ENCODE results near the gene CTNNA3.
"Not testable (repeated sequence)": the region's sequence is repeated elsewhere in the genome, so short reads cannot be mapped to it uniquely, and the experiment has no call there.

Gene CTNNA3

GRCh38 chr10:67602268-67602950 is 93.6 kb downstream of the CTNNA3 start:
- no peak for DNase-seq (ENCODE audit: low read depth, low spot score)

DNA sequence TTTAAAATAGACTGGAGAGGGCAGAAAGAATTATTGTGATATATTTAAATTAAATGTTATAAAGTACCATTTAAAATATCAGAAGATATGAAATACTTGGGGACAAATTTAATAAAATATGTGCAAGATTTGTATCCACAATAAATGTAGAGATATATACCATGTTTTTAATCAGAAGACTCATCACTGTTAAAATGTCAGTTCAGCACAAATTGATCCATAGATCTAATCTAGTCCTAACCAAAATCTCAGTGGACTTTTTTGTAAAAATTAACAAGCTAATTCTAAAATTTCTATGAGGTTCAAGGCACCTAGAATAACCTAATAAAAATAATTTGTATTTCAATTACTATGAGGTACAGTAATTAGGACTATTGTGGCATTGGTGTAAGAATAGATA is 96.4 kb downstream of the CTNNA3 start:
- no peak for DNase-seq (ENCODE audit: low read depth, low spot score)

DNA sequence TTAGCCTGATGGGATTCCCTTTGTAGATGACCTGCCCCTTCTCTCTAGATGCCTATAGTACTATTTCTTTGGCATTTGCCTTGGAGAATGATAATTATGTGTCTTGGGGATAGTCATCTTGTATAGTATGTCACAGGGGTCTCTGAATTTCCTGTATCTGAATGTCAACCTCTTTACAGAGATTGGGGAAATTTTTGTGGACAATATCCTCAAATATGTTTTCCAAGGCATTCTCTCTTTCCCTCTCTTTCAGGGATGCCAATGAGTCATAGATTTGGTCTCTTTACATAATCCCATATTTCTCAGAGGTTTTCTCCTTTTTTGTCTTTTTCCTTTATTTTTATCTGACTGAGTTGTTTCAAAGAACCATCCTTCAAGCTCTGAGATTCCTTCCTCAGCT is 99.4 kb downstream of the CTNNA3 start:
- no peak for DNase-seq (ENCODE audit: low read depth, low spot score)

DNA sequence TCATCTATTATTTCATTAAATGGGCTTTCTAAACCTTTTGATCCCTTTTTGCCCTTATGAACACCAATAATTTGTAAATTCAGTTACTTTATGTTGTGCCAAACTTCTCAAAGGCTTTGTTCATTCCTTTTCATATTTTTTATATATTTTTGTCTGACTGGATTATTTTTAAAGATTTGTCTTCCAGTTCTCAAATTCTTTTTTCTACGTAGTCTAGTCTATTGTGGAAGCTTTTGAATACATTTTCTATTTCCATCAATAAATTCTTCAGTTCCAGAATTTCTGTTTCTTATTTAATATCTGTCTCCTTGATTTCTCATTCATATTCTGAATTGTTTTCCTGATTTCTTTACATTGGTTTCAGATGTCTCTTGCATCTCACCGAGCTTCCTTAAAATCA is 108.2 kb downstream of the CTNNA3 start:
- DNase-seq (ENCODE audit: low read depth, low spot score) = no peak

GRCh38 chr10:67575532-67575931 is 120.5 kb downstream of the CTNNA3 start:
- no peak for DNase-seq (ENCODE audit: low read depth, low spot score)

DNA sequence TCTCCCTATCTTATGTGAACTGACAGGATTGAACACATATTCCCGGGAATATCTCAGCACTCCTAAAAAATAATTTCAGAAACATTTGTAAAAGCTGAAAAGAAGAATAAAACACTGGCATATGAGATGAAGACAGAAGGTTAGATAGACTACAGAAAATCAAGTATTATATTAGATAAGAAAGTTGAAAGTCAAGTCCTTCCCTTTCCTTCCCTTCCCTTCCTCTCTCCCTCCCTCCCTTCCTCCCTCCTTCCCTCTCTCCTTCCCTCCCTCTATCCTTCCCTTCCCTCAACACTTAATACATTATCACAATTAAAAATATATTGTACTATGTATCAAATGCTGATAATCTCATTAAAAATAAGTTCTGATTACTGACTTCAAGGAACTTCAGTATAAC is 122.5 kb downstream of the CTNNA3 start:
- no peak for DNase-seq (ENCODE audit: low read depth, low spot score)

- no peak for DNase-seq (ENCODE audit: low read depth, low spot score)
Measured at GRCh38 chr10:67571503-67571902, 124.5 kb downstream of the CTNNA3 start.

GRCh38 chr10:67558311-67558710 is 137.7 kb downstream of the CTNNA3 start:
- DNase-seq (ENCODE audit: low read depth, low spot score) = not testable (repeated sequence)

DNA sequence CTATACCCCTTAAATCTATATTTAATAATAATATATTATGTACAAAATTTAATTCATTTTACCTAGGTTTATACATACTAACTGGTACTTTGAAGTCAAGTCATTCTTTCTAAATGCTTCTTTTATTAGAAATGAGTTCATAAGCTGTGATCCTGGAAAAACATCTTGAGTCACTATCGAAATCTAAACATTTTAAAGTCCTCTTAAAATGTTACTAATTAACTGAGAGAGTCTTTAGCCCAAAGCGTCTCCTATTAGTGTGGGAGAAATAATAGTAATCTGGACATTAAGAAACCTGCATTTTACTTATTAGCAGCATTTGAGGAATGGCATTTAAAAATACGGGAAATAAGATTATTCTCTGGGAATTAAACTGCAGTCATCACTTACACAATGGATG is 142.7 kb downstream of the CTNNA3 start:
- no peak for DNase-seq (ENCODE audit: low read depth, low spot score)

DNA sequence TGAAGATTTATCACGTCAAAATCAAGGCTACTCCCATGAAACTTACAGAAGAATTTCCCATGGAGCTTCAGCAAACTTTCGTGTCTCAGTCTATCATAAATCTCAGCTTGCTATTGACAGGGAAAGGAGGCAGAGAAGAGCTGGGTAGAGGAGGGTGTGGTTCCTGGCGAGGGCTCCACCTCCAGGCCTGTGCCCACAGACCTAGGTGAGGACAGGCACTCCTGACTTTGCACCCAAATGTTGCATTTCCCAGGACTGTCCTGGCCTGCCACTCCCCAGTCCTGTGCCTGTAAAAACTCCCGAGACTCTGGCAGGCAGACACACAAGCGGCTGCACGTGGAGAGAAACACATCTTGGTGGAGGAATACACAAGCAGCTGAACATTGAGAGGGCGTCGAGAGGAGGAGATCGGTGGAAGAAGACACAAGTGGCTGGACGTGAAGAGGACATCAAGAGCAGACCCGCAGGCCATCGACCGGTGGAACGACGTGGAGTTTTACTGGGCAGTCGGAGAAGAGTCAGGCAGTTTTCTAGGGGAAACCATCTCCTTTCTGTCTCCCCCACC is 145.1 kb downstream of the CTNNA3 start:
- DNase-seq (ENCODE audit: low read depth, low spot score) = no peak

DNA sequence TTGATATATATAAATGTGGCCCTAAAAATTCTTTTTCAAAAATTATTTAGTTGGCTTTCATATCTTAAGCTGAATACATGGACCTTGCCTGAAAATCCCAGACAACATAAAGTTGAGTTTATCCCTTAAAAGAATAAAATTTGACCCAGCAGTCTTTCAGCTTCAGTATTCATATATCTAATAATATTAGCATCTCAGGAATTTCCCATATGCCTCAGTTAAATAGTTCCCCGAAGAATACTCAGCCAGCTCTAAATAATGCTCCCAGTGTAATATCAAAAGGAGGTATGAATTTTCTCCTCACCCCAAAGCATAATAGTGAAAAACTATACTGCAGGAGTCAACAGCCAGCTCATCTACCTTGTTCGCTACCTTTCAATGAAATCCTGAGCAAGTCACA is 145.9 kb downstream of the CTNNA3 start:
- no peak for DNase-seq (ENCODE audit: low read depth, low spot score)

- peak; percentile 24 for DNase-seq (ENCODE audit: low read depth, low spot score)
Measured at GRCh38 chr10:67549390-67549789, 146.6 kb downstream of the CTNNA3 start.

DNA sequence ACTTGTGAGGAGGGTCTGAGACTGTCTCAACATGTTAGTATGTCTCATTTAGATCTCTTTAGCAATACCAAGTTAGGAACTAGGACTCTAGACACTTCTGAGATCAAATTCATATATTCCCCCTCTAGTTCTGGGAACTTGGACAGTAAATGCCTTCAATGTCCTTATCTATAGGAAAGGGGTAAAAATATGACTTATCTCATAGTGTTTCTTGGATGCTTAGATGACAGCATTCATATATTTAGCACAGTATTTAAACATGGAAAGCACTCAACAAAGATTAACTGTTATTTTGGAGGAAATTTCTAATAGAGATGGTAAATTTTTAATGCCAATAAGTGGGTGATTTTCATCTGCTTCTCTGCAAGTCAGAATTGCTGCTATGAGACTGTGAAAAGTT is 154.6 kb downstream of the CTNNA3 start:
- DNase-seq (ENCODE audit: low read depth, low spot score) = no peak

- DNase-seq (ENCODE audit: low read depth, low spot score) = no peak
Measured at GRCh38 chr10:67539312-67539711, 156.7 kb downstream of the CTNNA3 start.

DNA sequence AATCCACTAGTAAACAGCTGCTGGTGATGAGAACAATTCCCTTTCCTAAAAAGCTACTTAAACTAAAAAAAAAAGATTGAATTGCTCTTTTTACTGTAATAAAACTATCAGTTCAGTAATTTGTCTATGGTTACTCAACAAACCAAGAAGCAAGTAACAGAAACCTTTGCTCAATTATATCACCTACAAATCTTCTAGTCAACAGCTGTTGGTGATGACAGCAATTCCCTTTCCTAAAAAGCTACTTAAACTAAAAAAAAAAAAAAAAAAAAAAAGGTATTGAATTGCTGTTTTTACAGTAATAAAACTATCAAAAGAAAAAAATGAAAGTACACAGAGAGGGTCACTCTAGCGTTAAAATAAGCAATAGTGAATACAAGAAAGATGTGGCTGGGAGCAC is 158.1 kb downstream of the CTNNA3 start:
- no peak for DNase-seq (ENCODE audit: low read depth, low spot score)

GRCh38 chr10:67533376-67533775 is 162.6 kb downstream of the CTNNA3 start:
- DNase-seq (ENCODE audit: low read depth, low spot score) = no peak

- not testable (repeated sequence) for DNase-seq (ENCODE audit: low read depth, low spot score)
Measured at GRCh38 chr10:67530990-67531389, 165.0 kb downstream of the CTNNA3 start.

DNA sequence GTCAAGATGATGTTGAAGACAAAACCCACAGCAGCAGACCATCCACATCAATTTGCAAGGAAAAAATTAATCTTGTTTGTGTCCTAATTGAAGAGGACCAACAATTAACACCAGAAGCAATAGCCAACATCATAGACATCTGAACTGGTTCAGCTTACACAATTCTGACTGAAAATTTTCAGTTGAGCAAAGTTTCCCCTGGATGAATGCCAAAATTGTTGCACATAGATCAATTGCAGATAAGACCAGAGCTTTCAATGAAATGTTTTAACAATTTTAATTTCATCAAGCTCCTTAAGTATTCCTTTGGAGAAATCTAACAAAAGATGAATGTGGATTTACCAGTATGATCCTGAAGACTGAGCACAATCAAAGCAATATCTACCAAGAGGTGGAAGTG is 168.6 kb downstream of the CTNNA3 start:
- DNase-seq (ENCODE audit: low read depth, low spot score) = no peak

GRCh38 chr10:67521546-67521945 is 174.4 kb downstream of the CTNNA3 start:
- DNase-seq (ENCODE audit: low read depth, low spot score) = no peak

- peak; percentile 37 for DNase-seq (ENCODE audit: low read depth, low spot score)
Measured at GRCh38 chr10:67520924-67521520, 175.0 kb downstream of the CTNNA3 start.

DNA sequence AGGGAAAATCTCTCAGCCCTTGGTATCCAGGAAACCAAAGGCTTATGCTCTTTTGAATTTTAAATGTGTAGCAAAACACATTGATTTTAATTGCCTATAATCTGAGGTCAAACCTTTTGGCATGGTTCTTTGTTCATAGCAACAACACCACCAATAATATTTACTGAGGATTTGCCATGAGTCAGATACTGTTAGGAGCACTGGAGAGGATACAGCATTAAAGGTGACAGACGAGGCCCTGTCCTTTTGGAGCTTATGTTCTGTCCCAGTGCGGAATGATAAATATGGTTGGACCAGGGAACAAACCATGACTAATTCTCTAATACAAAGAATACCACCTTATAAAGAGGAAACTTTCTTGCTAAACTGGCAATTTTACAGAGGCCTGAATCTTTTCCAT is 176.6 kb downstream of the CTNNA3 start:
- DNase-seq (ENCODE audit: low read depth, low spot score) = no peak

DNA sequence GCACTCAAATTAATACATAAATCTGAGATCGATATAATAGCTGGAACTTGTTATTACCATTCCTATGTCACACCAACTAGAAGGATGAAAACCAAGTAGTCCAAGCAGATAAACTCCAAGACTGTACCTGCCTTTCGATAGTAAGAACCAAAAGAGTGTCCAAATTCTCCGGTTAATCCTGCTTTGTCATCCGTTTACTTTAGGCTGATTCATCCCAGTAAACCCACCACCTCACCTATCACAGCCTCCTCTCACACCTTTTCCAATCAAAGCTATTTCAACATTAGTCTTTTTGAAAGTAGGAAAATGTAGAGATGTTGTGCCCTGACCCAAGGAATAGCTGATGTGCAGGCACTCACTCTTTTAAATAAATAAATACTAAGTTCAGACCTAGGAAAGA is 177.2 kb downstream of the CTNNA3 start:
- DNase-seq (ENCODE audit: low read depth, low spot score) = no peak

- DNase-seq (ENCODE audit: low read depth, low spot score) = no peak
Measured at GRCh38 chr10:67518043-67518442, 178.0 kb downstream of the CTNNA3 start.

DNA sequence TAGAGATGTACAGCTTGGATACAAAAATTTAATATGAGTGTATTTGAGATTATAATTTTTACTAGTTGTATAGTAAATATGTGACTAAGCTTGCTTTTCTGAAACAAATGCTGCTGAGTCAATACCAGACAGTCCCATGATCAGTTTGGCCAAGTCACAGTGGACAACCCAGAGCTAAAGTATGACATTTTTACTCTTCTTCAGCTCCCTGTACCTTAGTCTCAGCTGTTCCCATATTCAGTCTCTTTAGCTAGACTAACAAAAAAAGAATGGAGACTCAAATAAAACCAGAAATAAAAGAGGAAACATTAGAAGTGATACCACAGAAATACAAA is 189.3 kb downstream of the CTNNA3 start:
- no peak for DNase-seq (ENCODE audit: low read depth, low spot score)
